OCI-LY1 (cell line): ENCODE measurements around the gene FUCA2.
A peak's percentile ranks its signal among the peaks of the same experiment; 100 is the strongest.

ENCODE experiments used
- H2AFZ ChIP-seq: fragments of 200-600 bp; sonication (generic), shearing (Covaris generic); 2 replicates; pipeline ENCODE4 v1.6.0; 2014; ENCODE audit warnings: antibody characterized with exemption, mild to moderate bottlenecking, low read length
- H3F3A ChIP-seq: fragments of 200-600 bp; sonication (generic), shearing (Covaris generic); 2 replicates; pipeline ENCODE4 v1.6.0; 2014; ENCODE audit warnings: mild to moderate bottlenecking, antibody characterized with exemption, low read length, moderate library complexity; ENCODE audit not compliant: insufficient read depth
- H3K27ac ChIP-seq: fragments of 200-600 bp; sonication (generic); 2 replicates; pipeline ENCODE4 v1.5.1; 2014; ENCODE audit warnings: low read length, mixed run types, mild to moderate bottlenecking, low read depth; ENCODE audit not compliant: poor library complexity, severe bottlenecking
- H3K27me3 ChIP-seq: fragments of 200-600 bp; sonication (generic); 2 replicates; pipeline ENCODE4 v1.6.0; 2014; ENCODE audit warnings: antibody characterized with exemption, mild to moderate bottlenecking, low read length, moderate library complexity; ENCODE audit not compliant: insufficient read depth
- H3K36me3 ChIP-seq: fragments of 200-600 bp; sonication (generic); 2 replicates; pipeline ENCODE4 v1.6.1; 2014; ENCODE audit warnings: mild to moderate bottlenecking, antibody characterized with exemption, low read length, moderate library complexity, mixed read lengths; ENCODE audit not compliant: insufficient read depth
- H3K4me1 ChIP-seq: fragments of 200-600 bp; sonication (generic); 2 replicates; pipeline ENCODE4 v1.5.1; 2014; ENCODE audit warnings: mild to moderate bottlenecking, low read length, moderate library complexity; ENCODE audit not compliant: insufficient read depth, severe bottlenecking
- H3K4me2 ChIP-seq: fragments of 200-600 bp; sonication (generic), shearing (Covaris generic); 2 replicates; pipeline ENCODE4 v1.6.1; 2014; ENCODE audit warnings: low read length
- H3K4me3 ChIP-seq: fragments of 200-600 bp; sonication (generic); 2 replicates; pipeline ENCODE4 v1.5.1; 2014; ENCODE audit warnings: low read length, low read depth, mild to moderate bottlenecking, mixed read lengths; ENCODE audit not compliant: poor library complexity, severe bottlenecking
- H3K79me2 ChIP-seq: fragments of 200-600 bp; shearing (Covaris generic); 2 replicates; pipeline ENCODE4 v1.6.1; 2016; ENCODE audit warnings: mixed run types, low read length, mixed read lengths; ENCODE audit not compliant: insufficient read depth
- H3K9ac ChIP-seq: fragments of 200-600 bp; sonication (generic), shearing (Covaris generic); 2 replicates; pipeline ENCODE4 v1.6.1; 2014; ENCODE audit warnings: mild to moderate bottlenecking, low read length, mixed read lengths
- H3K9me2 ChIP-seq: fragments of 200-600 bp; sonication (generic), shearing (Covaris generic); 2 replicates; pipeline ENCODE4 v1.6.1; 2014; ENCODE audit warnings: low read depth, mild to moderate bottlenecking, low read length, mixed read lengths
- H3K9me3 ChIP-seq: fragments of 200-600 bp; shearing (Covaris generic); 2 replicates; pipeline ENCODE4 v1.6.1; 2014; ENCODE audit warnings: low read length, mixed read lengths
- H4K20me1 ChIP-seq: fragments of 200-600 bp; sonication (generic), shearing (Covaris generic); 2 replicates; pipeline ENCODE4 v1.6.0; 2016; ENCODE audit warnings: mild to moderate bottlenecking, low read length; ENCODE audit not compliant: insufficient read depth
- CTCF ChIP-seq: fragments of 200-600 bp; sonication (generic), shearing (Covaris generic); IDR thresholded peaks from 2 replicates; pipeline ENCODE4 v1.5.1; 2017; ENCODE audit warnings: mild to moderate bottlenecking, antibody characterized with exemption, low read length, moderate library complexity, mixed read lengths
- EZH2 ChIP-seq: fragments of 200-600 bp; sonication (generic), shearing (Covaris generic); IDR thresholded peaks from 2 replicates; pipeline ENCODE4 v1.8.0; 2017; ENCODE audit warnings: borderline replicate concordance, mixed run types, mild to moderate bottlenecking, antibody characterized with exemption, low read length, moderate library complexity, mixed read lengths

Gene FUCA2

DNA sequence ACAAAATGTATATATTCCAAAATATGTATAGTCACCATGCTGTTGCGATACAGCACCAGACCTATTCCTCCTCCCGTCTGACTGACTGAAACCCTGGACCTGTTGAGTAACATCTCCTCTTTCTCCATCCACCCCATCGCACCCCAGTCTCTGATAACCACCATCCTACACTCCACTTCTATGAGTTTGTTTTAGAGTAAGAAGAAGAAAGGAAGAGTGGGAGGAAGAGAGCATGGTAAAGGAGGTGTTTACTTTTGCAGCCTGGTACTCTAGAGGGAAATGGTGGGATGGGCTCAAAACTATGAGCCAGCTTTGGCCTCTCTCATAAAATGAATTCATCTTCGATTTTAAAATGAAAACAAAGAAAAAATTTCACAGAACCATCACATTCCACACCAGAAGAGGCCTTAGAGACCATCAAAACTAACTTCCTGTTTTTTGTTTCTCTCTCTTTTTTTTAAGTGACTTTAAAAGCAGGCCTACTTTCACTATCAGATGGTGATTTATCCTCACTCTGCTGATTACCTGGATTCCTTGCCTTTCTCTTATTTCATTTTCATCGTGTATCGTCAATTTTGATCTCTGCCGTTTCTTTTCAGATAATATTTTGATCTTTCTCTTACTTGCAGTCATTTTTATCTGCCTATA, 16.8 kb upstream of the FUCA2 start:
- Histone ChIP-seq H3K9ac (no peak overlapping the region), H3K27ac (no peak overlapping the region), H3F3A (no peaks in the 10 kb centered on the region), H3K9me2 (no peaks in the 10 kb centered on the region), H3K79me2 (no peaks in the 10 kb centered on the region), H4K20me1 (no peaks in the 10 kb centered on the region), H3K4me1 (peaks cover 8% of the 10 kb centered on the region), H2AFZ (peak overlapping the region; percentile 79; the same call in 1 of the 2 replicates), H3K36me3 (no peaks in the 10 kb centered on the region), H3K4me2 (no peak overlapping the region), H3K4me3 (no peak overlapping the region), H3K27me3 (no peaks in the 10 kb centered on the region), H3K9me3 (no peaks in the 10 kb centered on the region)
- TF ChIP-seq CTCF (no peak), EZH2 (no peak)

- H3K79me2 ChIP-seq: no peaks in the 10 kb centered on the region
- H2AFZ ChIP-seq: no peak overlapping the region
- no peaks in the 10 kb centered on the region for H3K27me3 ChIP-seq
- no peaks in the 10 kb centered on the region for H4K20me1 ChIP-seq
- H3K36me3 ChIP-seq: no peaks in the 10 kb centered on the region
- H3K27ac ChIP-seq: no peak overlapping the region
- H3K9me3 ChIP-seq: no peaks in the 10 kb centered on the region
- TF ChIP-seq EZH2 (no peak), CTCF (no peak)
- no peaks in the 10 kb centered on the region for H3F3A ChIP-seq
- H3K4me3 ChIP-seq: no peak overlapping the region
- no peak overlapping the region for H3K9ac ChIP-seq
- H3K9me2 ChIP-seq: no peaks in the 10 kb centered on the region
- H3K4me2 ChIP-seq: no peak overlapping the region
- peaks cover 8% of the 10 kb centered on the region for H3K4me1 ChIP-seq
Observed at GRCh38 chr6:143527677-143528076, 16.2 kb upstream of the FUCA2 start.

- TF ChIP-seq EZH2 (no peak), CTCF (no peak)
- no peaks in the 10 kb centered on the region for H3F3A ChIP-seq
- H3K79me2 ChIP-seq: no peaks in the 10 kb centered on the region
- no peaks in the 10 kb centered on the region for H3K36me3 ChIP-seq
- no peaks in the 10 kb centered on the region for H3K9me2 ChIP-seq
- H3K9me3 ChIP-seq: no peaks in the 10 kb centered on the region
- H3K4me2 ChIP-seq: no peak overlapping the region
- peaks cover 8% of the 10 kb centered on the region for H3K4me1 ChIP-seq
- no peak overlapping the region for H3K9ac ChIP-seq
- H3K27ac ChIP-seq: no peak overlapping the region
- no peaks in the 10 kb centered on the region for H4K20me1 ChIP-seq
- H3K27me3 ChIP-seq: no peaks in the 10 kb centered on the region
- H3K4me3 ChIP-seq: no peak overlapping the region
- no peak overlapping the region for H2AFZ ChIP-seq
Observed at GRCh38 chr6:143525356-143525755, 13.8 kb upstream of the FUCA2 start.
